Epidermal melanocyte (primary cell): ENCODE measurements around the gene KANSL3.

ENCODE experiments used
- DNase-seq: peaks from one replicate; pipeline ENCODE4 v3.0.0; 2011; ENCODE audit warnings: low spot score; ENCODE audit not compliant: insufficient read length

KANSL3 gene

DNA sequence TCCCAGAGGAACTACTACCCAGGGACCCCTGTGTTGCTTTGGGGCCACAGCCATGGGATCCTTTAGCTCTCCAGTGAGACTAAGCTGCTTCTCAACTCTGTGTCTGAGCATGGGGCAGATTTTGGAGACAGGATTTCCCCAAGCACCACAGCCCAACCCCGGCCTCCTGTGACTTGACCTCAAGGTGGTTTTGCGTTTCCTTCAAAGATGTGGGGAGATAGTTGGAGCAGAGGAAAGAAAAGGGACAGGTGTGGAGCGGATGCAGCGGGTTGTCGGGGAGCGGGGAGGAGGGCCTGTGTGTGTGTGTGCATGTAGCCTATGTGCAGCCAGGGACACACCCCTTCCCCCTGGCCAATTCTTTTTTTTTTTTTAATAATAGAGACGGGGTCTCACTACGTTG is 91.3 kb downstream of the KANSL3 start:
- DNase-seq, result no peak

DNA sequence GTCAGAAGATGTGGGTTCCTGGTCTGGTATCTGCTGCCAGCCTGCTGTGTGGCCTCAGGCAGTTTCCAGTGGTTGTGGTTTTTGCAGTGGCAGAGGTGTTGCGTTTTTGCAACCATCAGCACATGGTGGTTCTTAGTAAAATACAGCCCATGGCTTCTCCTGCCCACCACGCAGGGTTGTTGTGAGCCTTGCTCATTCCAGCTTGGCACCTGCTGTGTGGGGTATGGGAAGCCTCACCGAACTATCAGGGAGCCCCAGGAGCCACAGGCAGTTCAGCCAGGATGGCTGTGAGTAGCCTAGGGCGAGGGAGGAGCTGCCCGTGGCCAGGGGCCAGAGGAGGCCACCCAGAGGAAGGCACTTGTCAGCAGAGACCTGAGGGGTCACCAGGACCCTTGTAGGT is 91.8 kb downstream of the KANSL3 start:
- DNase-seq, result no peak
